ENCODE data around the gene ZNF518B.

The ZNF518B gene

GRCh38 chr4:10492464-10492863, 35.2 kb upstream of the ZNF518B start:
- no peak for DNase-seq (ENCODE audit: low read depth)
- no peak for TF ChIP-seq CTCF (conservative IDR thresholded peaks at IDR 0.05; ENCODE audit: low read depth, low read length)
- no peak overlapping the region for H3K4me3 ChIP-seq (ENCODE audit: low read length)

- no peak overlapping the region for H3K4me3 ChIP-seq (ENCODE audit: low read length)
- no peak for TF ChIP-seq CTCF (conservative IDR thresholded peaks at IDR 0.05; ENCODE audit: low read depth, low read length)
- DNase-seq (ENCODE audit: low read depth): no peak
Observed at GRCh38 chr4:10491401-10491800, 34.2 kb upstream of the ZNF518B start.

GRCh38 chr4:10490996-10491395, 33.8 kb upstream of the ZNF518B start:
- TF ChIP-seq CTCF (conservative IDR thresholded peaks at IDR 0.05; ENCODE audit: low read depth, low read length): no peak
- no peak for DNase-seq (ENCODE audit: low read depth)
- no peak overlapping the region for H3K4me3 ChIP-seq (ENCODE audit: low read length)

- TF ChIP-seq CTCF (conservative IDR thresholded peaks at IDR 0.05; ENCODE audit: low read depth, low read length): no peak
- no peak for DNase-seq (ENCODE audit: low read depth)
- no peak overlapping the region for H3K4me3 ChIP-seq (ENCODE audit: low read length)
Observed at GRCh38 chr4:10482913-10483312, 25.7 kb upstream of the ZNF518B start.

- DNase-seq (ENCODE audit: low read depth): no peak
- TF ChIP-seq CTCF (conservative IDR thresholded peaks at IDR 0.05; ENCODE audit: low read depth, low read length): no peak
- H3K4me3 ChIP-seq (ENCODE audit: low read length): no peak overlapping the region
Observed at GRCh38 chr4:10480616-10481015, 23.4 kb upstream of the ZNF518B start.

- DNase-seq (ENCODE audit: low read depth): no peak
- no peak overlapping the region for H3K4me3 ChIP-seq (ENCODE audit: low read length)
- TF ChIP-seq CTCF (conservative IDR thresholded peaks at IDR 0.05; ENCODE audit: low read depth, low read length): no peak
Observed at GRCh38 chr4:10478621-10479020, 21.4 kb upstream of the ZNF518B start.

- no peak for DNase-seq (ENCODE audit: low read depth)
- no peak overlapping the region for H3K4me3 ChIP-seq (ENCODE audit: low read length)
- TF ChIP-seq CTCF (conservative IDR thresholded peaks at IDR 0.05; ENCODE audit: low read depth, low read length): no peak
Observed at GRCh38 chr4:10470505-10470904, 13.3 kb upstream of the ZNF518B start.
